HG03558 (cell line): ENCODE results near the gene NR1H4.
"Not testable (repeated sequence)": the region's sequence is repeated elsewhere in the genome, so short reads cannot be mapped to it uniquely, and the experiment has no call there.

Source experiments
- ATAC-seq: cut with Tn5 transposase; IDR thresholded peaks from one replicate; pipeline ENCODE4 v1.9.1; 2021; ENCODE audit warnings: moderate number of reproducible peaks; ENCODE audit not compliant: unreplicated experiment; ENCODE audit errors: extremely low read depth

NR1H4 gene

GRCh38 chr12:100473716-100474150 lies at the start of gene NR1H4:
TSS of gene NR1H4 (plus strand) at chr12:100473866. CDS start at chr12:100493324, 19,458 bp downstream.
- ATAC-seq: no peak

GRCh38 chr12:100426145-100426544 lies 47.5 kb upstream of the NR1H4 start:
- ATAC-seq: no peak

GRCh38 chr12:100427078-100427477 lies 46.6 kb upstream of the NR1H4 start:
- no peak for ATAC-seq

GRCh38 chr12:100430251-100430650 lies 43.4 kb upstream of the NR1H4 start:
- ATAC-seq: not testable (repeated sequence)

- no peak for ATAC-seq
Observed at GRCh38 chr12:100433701-100434100, 40.0 kb upstream of the NR1H4 start.

GRCh38 chr12:100434177-100434576 lies 39.5 kb upstream of the NR1H4 start:
- no peak for ATAC-seq

- no peak for ATAC-seq
Observed at GRCh38 chr12:100435957-100436356, 37.7 kb upstream of the NR1H4 start.

GRCh38 chr12:100437038-100437841 lies 36.4 kb upstream of the NR1H4 start:
- ATAC-seq: no peak

GRCh38 chr12:100439797-100440196 lies 33.9 kb upstream of the NR1H4 start:
- ATAC-seq: no peak

- no peak for ATAC-seq
Observed at GRCh38 chr12:100442403-100442802, 31.3 kb upstream of the NR1H4 start.

- ATAC-seq: no peak
Observed at GRCh38 chr12:100443434-100443833, 30.2 kb upstream of the NR1H4 start.

- ATAC-seq: no peak
Observed at GRCh38 chr12:100445081-100445481, 28.6 kb upstream of the NR1H4 start.

GRCh38 chr12:100447381-100447780 lies 26.3 kb upstream of the NR1H4 start:
- no peak for ATAC-seq

- ATAC-seq: no peak
Observed at GRCh38 chr12:100448656-100449055, 25.0 kb upstream of the NR1H4 start.

GRCh38 chr12:100450735-100451134 lies 22.9 kb upstream of the NR1H4 start:
- no peak for ATAC-seq

- no peak for ATAC-seq
Observed at GRCh38 chr12:100453951-100454350, 19.7 kb upstream of the NR1H4 start.

GRCh38 chr12:100455896-100456295 lies 17.8 kb upstream of the NR1H4 start:
- no peak for ATAC-seq

GRCh38 chr12:100458191-100458590 lies 15.5 kb upstream of the NR1H4 start:
- ATAC-seq: no peak

- no peak for ATAC-seq
Observed at GRCh38 chr12:100460702-100461101, 13.0 kb upstream of the NR1H4 start.

- ATAC-seq: no peak
Observed at GRCh38 chr12:100461330-100461973, 12.2 kb upstream of the NR1H4 start.

- ATAC-seq: no peak
Observed at GRCh38 chr12:100463661-100464060, 10.0 kb upstream of the NR1H4 start.

GRCh38 chr12:100464529-100464928 lies 9.1 kb upstream of the NR1H4 start:
- ATAC-seq: no peak
